ENCODE data around the gene ITCH. TPM values are rescaled to one million over a fixed set of nuclear protein-coding genes. Genes with fewer than 3 reads are reported as not detected.

Gene ITCH
- total RNA-seq, 2 donors from 2014 or later: 22.4 to 24.4 TPM

DNA sequence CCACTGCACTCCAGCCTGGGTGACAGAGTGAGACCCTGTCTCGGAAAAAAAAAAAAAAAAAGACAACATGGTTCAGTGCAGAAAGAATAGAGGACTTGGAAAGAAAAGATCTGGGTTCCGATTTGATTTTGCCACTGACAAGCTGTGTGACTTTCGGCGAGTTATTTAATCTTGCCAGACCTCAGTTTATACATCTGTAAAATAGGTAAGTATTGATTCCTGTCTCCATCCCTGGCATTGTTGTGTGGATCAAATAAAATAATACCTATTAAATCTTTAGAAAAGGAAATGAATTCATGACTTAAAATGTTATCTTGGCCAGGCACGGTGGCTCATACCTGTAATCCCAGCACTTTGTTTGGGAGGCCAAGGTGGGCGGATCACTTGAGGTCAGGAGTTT is 7.0 kb downstream of the ITCH start:
- H3K4me3 ChIP-seq: no peak overlapping the region
- no peak overlapping the region for H3K27ac ChIP-seq
- TF ChIP-seq, protein P1, sequence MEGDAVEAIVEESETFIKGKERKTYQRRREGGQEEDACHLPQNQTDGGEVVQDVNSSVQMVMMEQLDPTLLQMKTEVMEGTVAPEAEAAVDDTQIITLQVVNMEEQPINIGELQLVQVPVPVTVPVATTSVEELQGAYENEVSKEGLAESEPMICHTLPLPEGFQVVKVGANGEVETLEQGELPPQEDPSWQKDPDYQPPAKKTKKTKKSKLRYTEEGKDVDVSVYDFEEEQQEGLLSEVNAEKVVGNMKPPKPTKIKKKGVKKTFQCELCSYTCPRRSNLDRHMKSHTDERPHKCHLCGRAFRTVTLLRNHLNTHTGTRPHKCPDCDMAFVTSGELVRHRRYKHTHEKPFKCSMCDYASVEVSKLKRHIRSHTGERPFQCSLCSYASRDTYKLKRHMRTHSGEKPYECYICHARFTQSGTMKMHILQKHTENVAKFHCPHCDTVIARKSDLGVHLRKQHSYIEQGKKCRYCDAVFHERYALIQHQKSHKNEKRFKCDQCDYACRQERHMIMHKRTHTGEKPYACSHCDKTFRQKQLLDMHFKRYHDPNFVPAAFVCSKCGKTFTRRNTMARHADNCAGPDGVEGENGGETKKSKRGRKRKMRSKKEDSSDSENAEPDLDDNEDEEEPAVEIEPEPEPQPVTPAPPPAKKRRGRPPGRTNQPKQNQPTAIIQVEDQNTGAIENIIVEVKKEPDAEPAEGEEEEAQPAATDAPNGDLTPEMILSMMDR (IDR thresholded peaks at IDR 0.05): no peak
- TF ChIP-seq POLR2A (IDR thresholded peaks at IDR 0.05): no peak
- 93 to 95% methylated on average over 6 of the region's 6 CpGs for WGBS, 2 donors
- H3K36me3 ChIP-seq (replicated peaks in 1 of 2; ENCODE audit: insufficient read depth in 1 of 2, low read depth in 2 of 2): peaks cover 0 to 14% of the 10 kb centered on the region in 2 donors
- H3K4me1 ChIP-seq: peaks cover 35% of the 10 kb centered on the region
- H3K27me3 ChIP-seq: no peaks in the 10 kb centered on the region
- ATAC-seq: no peak
- intact Hi-C loops (cut with DNase I): no loop called here
- no peak for DNase-seq
- no peaks in the 10 kb centered on the region for H3K9me3 ChIP-seq

DNA sequence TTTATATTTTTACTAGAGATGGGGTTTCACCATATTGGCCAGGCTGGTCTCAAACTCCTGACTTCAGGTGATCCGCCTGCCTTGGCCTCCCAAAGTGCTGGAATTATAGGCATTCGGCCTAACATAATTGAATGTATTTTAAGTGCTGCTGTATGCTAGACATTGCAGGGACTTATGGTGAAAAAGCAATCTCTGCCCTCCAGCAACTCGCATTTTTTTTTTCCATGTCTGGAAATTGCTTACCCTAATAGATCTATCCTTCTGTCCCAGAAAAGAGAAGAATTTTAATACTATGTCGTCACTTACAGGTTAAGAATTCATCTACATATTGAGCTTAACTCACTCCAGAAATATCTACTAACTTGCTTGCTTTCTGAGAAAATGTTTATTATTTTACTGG is 10.4 kb downstream of the ITCH start:
- H3K9me3 ChIP-seq: no peaks in the 10 kb centered on the region
- no peak overlapping the region for H3K27ac ChIP-seq
- H3K27me3 ChIP-seq: no peaks in the 10 kb centered on the region
- peaks cover 0 to 14% of the 10 kb centered on the region in 2 donors for H3K36me3 ChIP-seq (replicated peaks in 1 of 2; ENCODE audit: insufficient read depth in 1 of 2, low read depth in 2 of 2)
- DNase-seq (no peak), ATAC-seq (no peak)
- no peak overlapping the region for H3K4me3 ChIP-seq
- peaks cover 6% of the 10 kb centered on the region for H3K4me1 ChIP-seq
- 79 to 84% methylated on average over 4 of the region's 4 CpGs for WGBS, 2 donors
- TF ChIP-seq POLR2A (IDR thresholded peaks at IDR 0.05): no peak
- TF ChIP-seq, protein P1 (IDR thresholded peaks at IDR 0.05): no peak
- intact Hi-C loops (cut with DNase I): no loop called here

DNA sequence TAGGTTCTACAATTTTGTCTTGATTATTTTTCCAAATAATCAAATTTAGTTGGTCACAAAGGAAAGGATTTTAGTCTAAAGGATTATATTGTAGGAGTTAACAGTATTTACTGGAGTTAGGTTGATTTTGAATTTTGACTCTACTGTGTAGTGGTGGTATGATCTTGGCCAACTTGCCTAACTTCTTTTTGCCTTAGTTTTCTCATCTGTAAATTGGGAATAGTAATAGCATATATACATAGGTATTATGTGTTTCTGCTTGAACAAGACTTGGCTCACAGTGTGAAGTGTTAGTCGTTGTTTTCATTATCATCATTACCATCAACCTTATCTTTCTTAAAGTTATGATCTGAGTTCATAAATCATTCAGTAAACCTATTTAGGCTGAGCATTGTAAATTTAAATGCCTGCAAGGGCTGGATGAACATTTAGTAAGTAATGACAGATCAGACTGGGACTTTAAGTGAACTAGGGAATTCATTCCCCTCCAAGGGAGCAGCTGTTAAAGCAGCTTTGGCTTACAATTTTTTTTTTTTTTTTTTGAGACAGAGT is 11.2 kb downstream of the ITCH start:
- intact Hi-C loops (cut with DNase I): no loop called here
- peaks cover 0 to 13% of the 10 kb centered on the region in 2 donors for H3K36me3 ChIP-seq (replicated peaks in 1 of 2; ENCODE audit: insufficient read depth in 1 of 2, low read depth in 2 of 2)
- no peak overlapping the region for H3K4me3 ChIP-seq
- no peaks in the 10 kb centered on the region for H3K9me3 ChIP-seq
- no peaks in the 10 kb centered on the region for H3K27me3 ChIP-seq
- H3K27ac ChIP-seq: no peak overlapping the region
- no peak for ATAC-seq
- peaks cover 4% of the 10 kb centered on the region for H3K4me1 ChIP-seq
- no peak for DNase-seq
- 10 to 19% methylated on average over 1 of the region's 1 CpG for WGBS, 2 donors
- no peak for TF ChIP-seq POLR2A (IDR thresholded peaks at IDR 0.05)
- TF ChIP-seq, protein P1 (IDR thresholded peaks at IDR 0.05): no peak

DNA sequence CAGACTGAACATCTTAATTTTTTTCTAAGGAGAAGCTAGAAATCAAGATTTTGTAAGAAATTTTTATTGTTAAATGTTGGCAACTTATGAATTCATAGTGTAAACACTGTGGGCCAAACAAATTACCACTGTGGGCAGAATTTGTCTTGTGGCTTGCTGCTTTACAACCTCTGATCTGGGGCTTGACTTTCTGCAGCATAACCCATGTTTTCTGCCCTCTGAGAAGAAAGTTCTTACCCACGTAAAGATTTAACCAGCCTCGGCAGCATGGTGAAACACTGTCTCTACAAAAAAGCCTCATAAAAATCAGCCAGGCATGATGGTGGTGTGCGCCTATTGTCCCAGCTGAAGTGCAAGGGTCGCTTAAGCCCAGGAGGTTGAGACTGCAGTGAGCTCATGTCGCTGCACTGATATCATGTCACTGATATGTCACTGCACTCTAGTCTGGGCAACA is 12.9 kb downstream of the ITCH start:
- H3K4me1 ChIP-seq: peaks cover 4% of the 10 kb centered on the region
- no peak for TF ChIP-seq POLR2A (IDR thresholded peaks at IDR 0.05)
- TF ChIP-seq, protein P1 (IDR thresholded peaks at IDR 0.05): no peak
- DNase-seq (no peak), ATAC-seq (no peak)
- H3K9me3 ChIP-seq: no peaks in the 10 kb centered on the region
- no peaks in the 10 kb centered on the region for H3K27me3 ChIP-seq
- no peak overlapping the region for H3K27ac ChIP-seq
- H3K36me3 ChIP-seq (replicated peaks in 1 of 2; ENCODE audit: insufficient read depth in 1 of 2, low read depth in 2 of 2): peaks cover 0 to 2% of the 10 kb centered on the region in 2 donors
- 69 to 74% methylated on average over 5 of the region's 5 CpGs for WGBS, 2 donors
- intact Hi-C loops (cut with DNase I): no loop called here
- H3K4me3 ChIP-seq: no peak overlapping the region

Measured in body of pancreas (tissue), 4 donors.